ENCODE data around the gene MXI1. TPM values are rescaled to one million over a fixed set of nuclear protein-coding genes. Genes with fewer than 3 reads are reported as not detected.

MXI1 gene
- total RNA-seq, 5 donors from 2014 or later (not counting 1 experiment from before 2014, with no cell fraction given): 40.2 to 54.1 (median 44.4) TPM

- Mint-ChIP-seq H3K36me3 (no peaks in the 10 kb centered on the region), H3K4me1 (peaks cover 48 to 73% (median 54%) of the 10 kb centered on the region in 3 donors), H3K27ac (peak overlapping the region; percentile 16 to 61), H3K27me3 (no peaks in the 10 kb centered on the region), H3K9me3 (no peaks in the 10 kb centered on the region), H3K4me3 (no peak overlapping the region)
- ChIA-PET POLR2A (interaction anchor here (0.5 to 0.6 kb wide), 4 partner anchors 62 to 333 kb away, joined by 3 to 9 read pairs (median 5); no protein-coding TSS in a partner anchor), CTCF (interaction anchor here in 1 of 2 donors (0.9 to 1.0 kb wide), 2 partner anchors 7 to 79 kb away, joined by 3 to 4 read pairs; no protein-coding TSS in a partner anchor)
- no peaks in the 10 kb centered on the region for H3K36me3 ChIP-seq (ENCODE audit: control insufficient read depth in 2 of 2, extremely low read depth in 1 of 2, insufficient read depth in 1 of 2, low read length in 1 of 2)
- DNase-seq (no peak), ATAC-seq (replicated peaks in 1 of 4) (no peak)
- no peak overlapping the region for H3K4me3 ChIP-seq (ENCODE audit: control insufficient read depth in 1 of 2, extremely low read depth in 1 of 2, low read length in 1 of 2)
- H3K4me1 ChIP-seq (ENCODE audit: control insufficient read depth in 1 of 2, extremely low read depth in 1 of 2, insufficient read depth in 2 of 2, low read length in 2 of 2): peaks cover 20 to 41% of the 10 kb centered on the region in 2 experiments
- H3K9me3 ChIP-seq: no peaks in the 10 kb centered on the region
- H3K27me3 ChIP-seq (replicated peaks in 1 of 2; ENCODE audit: control insufficient read depth in 2 of 2, extremely low read depth in 1 of 2, insufficient read depth in 2 of 2, low read length in 1 of 2): peaks cover 0 to 2% of the 10 kb centered on the region in 2 experiments
- no peak overlapping the region for H3K27ac ChIP-seq (ENCODE audit: low read length)
These were observed 8.8 kb downstream of the MXI1 start for GRCh38 chr10:110216240-110216639.

- H3K4me1 ChIP-seq (ENCODE audit: control insufficient read depth in 1 of 2, extremely low read depth in 1 of 2, insufficient read depth in 2 of 2, low read length in 2 of 2): peaks cover 15 to 43% of the 10 kb centered on the region in 2 experiments
- no peak overlapping the region for H3K4me3 ChIP-seq (ENCODE audit: control insufficient read depth in 1 of 2, extremely low read depth in 1 of 2, low read length in 1 of 2)
- no peak overlapping the region for H3K4me3 Mint-ChIP-seq
- WGBS (ENCODE audit: insufficient coverage): 83% methylated on average over 1 of the region's 5 CpGs
- no peaks in the 10 kb centered on the region for H3K9me3 ChIP-seq
- H3K36me3 Mint-ChIP-seq: no peaks in the 10 kb centered on the region
- H3K9me3 Mint-ChIP-seq: no peaks in the 10 kb centered on the region
- ATAC-seq (replicated peaks in 1 of 4): no peak
- POLR2A ChIA-PET: interaction anchor here in 1 of 2 donors (1.1 kb wide), 1 partner anchor 9 kb away, joined by 6 read pairs; no protein-coding TSS in a partner anchor
- no peaks in the 10 kb centered on the region for H3K36me3 ChIP-seq (ENCODE audit: control insufficient read depth in 2 of 2, extremely low read depth in 1 of 2, insufficient read depth in 1 of 2, low read length in 1 of 2)
- peaks cover 48 to 73% (median 54%) of the 10 kb centered on the region in 3 donors for H3K4me1 Mint-ChIP-seq
- DNase-seq: no peak
- CTCF ChIA-PET: interaction anchor here in 1 of 2 donors (1.8 kb wide), 1 partner anchor 79 kb away, joined by 4 read pairs; no protein-coding TSS in a partner anchor
- no peak overlapping the region for H3K27ac ChIP-seq (ENCODE audit: low read length)
- no peak overlapping the region for H3K27ac Mint-ChIP-seq
- H3K27me3 ChIP-seq (replicated peaks in 1 of 2; ENCODE audit: control insufficient read depth in 2 of 2, extremely low read depth in 1 of 2, insufficient read depth in 2 of 2, low read length in 1 of 2): peaks cover 0 to 2% of the 10 kb centered on the region in 2 experiments
- no peaks in the 10 kb centered on the region for H3K27me3 Mint-ChIP-seq
These were observed 9.7 kb downstream of the MXI1 start for GRCh38 chr10:110216942-110217661.

- H3K27me3 ChIP-seq (replicated peaks in 1 of 2; ENCODE audit: control insufficient read depth in 2 of 2, extremely low read depth in 1 of 2, insufficient read depth in 2 of 2, low read length in 1 of 2): peaks cover 0 to 2% of the 10 kb centered on the region in 2 experiments
- H3K36me3 Mint-ChIP-seq: no peaks in the 10 kb centered on the region
- no peaks in the 10 kb centered on the region for H3K36me3 ChIP-seq (ENCODE audit: control insufficient read depth in 2 of 2, extremely low read depth in 1 of 2, insufficient read depth in 1 of 2, low read length in 1 of 2)
- WGBS (ENCODE audit: insufficient coverage): 91% methylated on average over 1 of the region's 2 CpGs
- ATAC-seq (replicated peaks in 1 of 4) (no peak), DNase-seq (no peak)
- no peaks in the 10 kb centered on the region for H3K9me3 ChIP-seq
- peaks cover 13 to 41% of the 10 kb centered on the region in 2 experiments for H3K4me1 ChIP-seq (ENCODE audit: control insufficient read depth in 1 of 2, extremely low read depth in 1 of 2, insufficient read depth in 2 of 2, low read length in 2 of 2)
- ChIA-PET POLR2A (interaction anchor here (0.5 to 1.1 kb wide), 2 partner anchors 9 to 38 kb away, joined by 3 to 6 read pairs; no protein-coding TSS in a partner anchor), CTCF (interaction anchor here (0.7 to 1.8 kb wide), 2 partner anchors 57 to 79 kb away, joined by 3 to 4 read pairs; no protein-coding TSS in a partner anchor)
- H3K4me3 Mint-ChIP-seq: no peak overlapping the region
- no peak overlapping the region for H3K27ac Mint-ChIP-seq
- no peaks in the 10 kb centered on the region for H3K9me3 Mint-ChIP-seq
- no peak overlapping the region for H3K27ac ChIP-seq (ENCODE audit: low read length)
- no peak overlapping the region for H3K4me3 ChIP-seq (ENCODE audit: control insufficient read depth in 1 of 2, extremely low read depth in 1 of 2, low read length in 1 of 2)
- H3K4me1 Mint-ChIP-seq: peaks cover 47 to 73% (median 54%) of the 10 kb centered on the region in 3 donors
- no peaks in the 10 kb centered on the region for H3K27me3 Mint-ChIP-seq
These were observed 10.2 kb downstream of the MXI1 start for GRCh38 chr10:110217662-110218008.

GRCh38 chr10:110218632-110219031 lies 11.2 kb downstream of the MXI1 start:
- Mint-ChIP-seq H3K4me1 (peaks cover 37 to 69% (median 49%) of the 10 kb centered on the region in 3 donors), H3K4me3 (no peak overlapping the region), H3K27me3 (no peaks in the 10 kb centered on the region), H3K27ac (no peak overlapping the region), H3K9me3 (no peaks in the 10 kb centered on the region), H3K36me3 (no peaks in the 10 kb centered on the region)
- WGBS (ENCODE audit: insufficient coverage): 72% methylated on average over 5 of the region's 6 CpGs
- no peaks in the 10 kb centered on the region for H3K9me3 ChIP-seq
- ChIA-PET POLR2A (interaction anchor here (0.6 to 1.0 kb wide), 4 partner anchors 8 to 351 kb away, joined by 3 to 7 read pairs (median 3); no protein-coding TSS in a partner anchor), CTCF (interaction anchor here (1.3 to 8.4 kb wide), 4 partner anchors 9 to 359 kb away, joined by 3 to 94 read pairs (median 6); partner anchors contain the start of gene MXI1 (in 1 of the 2))
- ATAC-seq (replicated peaks in 1 of 4): no peak
- peaks cover 7 to 38% of the 10 kb centered on the region in 2 experiments for H3K4me1 ChIP-seq (ENCODE audit: control insufficient read depth in 1 of 2, extremely low read depth in 1 of 2, insufficient read depth in 2 of 2, low read length in 2 of 2)
- DNase-seq: peak in 1 of 35 experiments; percentile 18
- no peaks in the 10 kb centered on the region for H3K36me3 ChIP-seq (ENCODE audit: control insufficient read depth in 2 of 2, extremely low read depth in 1 of 2, insufficient read depth in 1 of 2, low read length in 1 of 2)
- H3K27ac ChIP-seq (ENCODE audit: low read length): no peak overlapping the region
- peaks cover 0 to 2% of the 10 kb centered on the region in 2 experiments for H3K27me3 ChIP-seq (replicated peaks in 1 of 2; ENCODE audit: control insufficient read depth in 2 of 2, extremely low read depth in 1 of 2, insufficient read depth in 2 of 2, low read length in 1 of 2)
- H3K4me3 ChIP-seq (ENCODE audit: control insufficient read depth in 1 of 2, extremely low read depth in 1 of 2, low read length in 1 of 2): no peak overlapping the region

DNA sequence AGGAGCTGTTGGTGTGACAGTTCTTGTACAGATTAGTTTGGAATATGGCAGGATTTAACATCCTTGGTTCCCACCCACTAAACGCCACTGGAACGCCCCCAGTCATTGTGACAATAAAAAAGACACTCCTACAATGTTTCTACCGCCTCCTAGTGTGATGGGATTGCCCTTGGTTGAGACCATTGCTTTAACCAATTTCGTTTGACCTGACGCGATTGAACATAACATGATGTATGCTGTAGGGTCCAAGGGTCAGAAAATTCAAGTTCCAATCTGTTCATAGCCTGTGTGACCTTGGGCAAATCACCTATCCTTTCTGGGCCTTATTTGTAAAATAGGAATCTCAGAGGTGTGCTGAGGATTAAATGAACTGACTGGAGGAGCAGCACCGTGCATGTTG lies 12.5 kb downstream of the MXI1 start:
- no peak for DNase-seq
- WGBS (ENCODE audit: insufficient coverage): 90% methylated on average over 2 of the region's 7 CpGs
- H3K27ac Mint-ChIP-seq: no peak overlapping the region
- CTCF ChIA-PET: interaction anchor here (0.6 to 8.4 kb wide), 7 partner anchors 10 to 357 kb away, joined by 3 to 94 read pairs (median 9); partner anchors contain the start of gene MXI1 (in 1 of the 2)
- Histone ChIP-seq H3K9me3 (no peaks in the 10 kb centered on the region), H3K4me3 (ENCODE audit: control insufficient read depth in 1 of 2, extremely low read depth in 1 of 2, low read length in 1 of 2) (no peak overlapping the region), H3K27me3 (replicated peaks in 1 of 2; ENCODE audit: control insufficient read depth in 2 of 2, extremely low read depth in 1 of 2, insufficient read depth in 2 of 2, low read length in 1 of 2) (peaks cover 0 to 2% of the 10 kb centered on the region in 2 experiments), H3K4me1 (ENCODE audit: control insufficient read depth in 1 of 2, extremely low read depth in 1 of 2, insufficient read depth in 2 of 2, low read length in 2 of 2) (peaks cover 7 to 25% of the 10 kb centered on the region in 2 experiments), H3K27ac (ENCODE audit: low read length) (no peak overlapping the region), H3K36me3 (ENCODE audit: control insufficient read depth in 2 of 2, extremely low read depth in 1 of 2, insufficient read depth in 1 of 2, low read length in 1 of 2) (no peaks in the 10 kb centered on the region)
- ATAC-seq (replicated peaks in 1 of 4): no peak
- peaks cover 37 to 65% (median 43%) of the 10 kb centered on the region in 3 donors for H3K4me1 Mint-ChIP-seq
- no peaks in the 10 kb centered on the region for H3K36me3 Mint-ChIP-seq
- no peak overlapping the region for H3K4me3 Mint-ChIP-seq
- no peaks in the 10 kb centered on the region for H3K9me3 Mint-ChIP-seq
- no peaks in the 10 kb centered on the region for H3K27me3 Mint-ChIP-seq
- POLR2A ChIA-PET: interaction anchor here in 1 of 2 donors (0.7 to 1.3 kb wide), 3 partner anchors 10 to 81 kb away, joined by 3 to 5 read pairs (median 3); no protein-coding TSS in a partner anchor

GRCh38 chr10:110220398-110220797 lies 13.0 kb downstream of the MXI1 start:
- H3K9me3 ChIP-seq: no peaks in the 10 kb centered on the region
- H3K27ac Mint-ChIP-seq: peak overlapping the region in 1 of 2 donors; percentile 16
- POLR2A ChIA-PET: interaction anchor here in 1 of 2 donors (0.7 to 1.3 kb wide), 2 partner anchors 10 to 81 kb away, joined by 3 to 5 read pairs; no protein-coding TSS in a partner anchor
- WGBS (ENCODE audit: insufficient coverage): 100% methylated on average over 1 of the region's 2 CpGs
- no peak for ATAC-seq (replicated peaks in 1 of 4)
- peaks cover 7 to 25% of the 10 kb centered on the region in 2 experiments for H3K4me1 ChIP-seq (ENCODE audit: control insufficient read depth in 1 of 2, extremely low read depth in 1 of 2, insufficient read depth in 2 of 2, low read length in 2 of 2)
- H3K4me3 ChIP-seq (ENCODE audit: control insufficient read depth in 1 of 2, extremely low read depth in 1 of 2, low read length in 1 of 2): no peak overlapping the region
- no peaks in the 10 kb centered on the region for H3K9me3 Mint-ChIP-seq
- H3K27me3 Mint-ChIP-seq: no peaks in the 10 kb centered on the region
- no peaks in the 10 kb centered on the region for H3K36me3 Mint-ChIP-seq
- no peak overlapping the region for H3K27ac ChIP-seq (ENCODE audit: low read length)
- peaks cover 41 to 66% (median 47%) of the 10 kb centered on the region in 3 donors for H3K4me1 Mint-ChIP-seq
- CTCF ChIA-PET: interaction anchor here (0.7 to 8.4 kb wide), 6 partner anchors 11 to 82 kb away, joined by 3 to 94 read pairs (median 8); partner anchors contain the start of gene MXI1 (in 1 of the 2)
- peaks cover 0 to 2% of the 10 kb centered on the region in 2 experiments for H3K27me3 ChIP-seq (replicated peaks in 1 of 2; ENCODE audit: control insufficient read depth in 2 of 2, extremely low read depth in 1 of 2, insufficient read depth in 2 of 2, low read length in 1 of 2)
- no peaks in the 10 kb centered on the region for H3K36me3 ChIP-seq (ENCODE audit: control insufficient read depth in 2 of 2, extremely low read depth in 1 of 2, insufficient read depth in 1 of 2, low read length in 1 of 2)
- no peak overlapping the region for H3K4me3 Mint-ChIP-seq
- no peak for DNase-seq
